Upper lobe of left lung (tissue), 6 donors: Measurements from ENCODE around the gene RASEF. TPM values are rescaled to one million over a fixed set of nuclear protein-coding genes. Genes with fewer than 3 reads are reported as not detected.
A peak's percentile ranks its signal among the peaks of the same experiment; 100 is the strongest.

Experiments used
- ATAC-seq, 2 donors: fragments of 200-7000 bp; cut with Tn5 transposase; one replicate each; pipeline ENCODE4 v1.9.1; 2022; ENCODE audit warnings: mild to moderate bottlenecking in 2 of 2, moderate library complexity in 2 of 2; ENCODE audit not compliant: low FRiP score in 2 of 2
- DNase-seq, 2 donors: peaks; one replicate each; pipeline ENCODE4 v3.0.0-alpha.2; 2019 to 2020
- H3K27ac ChIP-seq, 4 donors: fragments of 200-600 bp; sonication (generic); one replicate each; pipeline ENCODE4 v1.5.1; 2016 to 2019
- H3K27me3 ChIP-seq, 4 donors: fragments of 200-600 bp; sonication (generic); one replicate each; pipeline ENCODE4 v1.5.1; 2017 to 2019
- H3K36me3 ChIP-seq, 4 donors: fragments of 200-600 bp; sonication (generic); one replicate each; pipeline ENCODE4 v1.5.1; 2016 to 2019
- H3K4me1 ChIP-seq, 4 donors: fragments of 200-600 bp; sonication (generic); one replicate each; pipeline ENCODE4 v1.5.1; 2018 to 2019
- H3K4me3 ChIP-seq, 4 donors: fragments of 200-600 bp; sonication (generic); one replicate each; pipeline ENCODE4 v1.5.1; 2017 to 2019; ENCODE audit warnings: mild to moderate bottlenecking in 2 of 4, moderate library complexity in 1 of 4
- H3K9me3 ChIP-seq, 4 donors: fragments of 200-600 bp; sonication (generic); one replicate each; pipeline ENCODE4 v1.5.1; 2018 to 2019
- CTCF ChIP-seq, 6 experiments: fragments of 450-650 bp in 4 of 6; fragments of 200-600 bp in 2 of 6; sonication (generic) in 2 of 6; IDR thresholded peaks; one replicate each; pipeline ENCODE4 v1.5.1; 2016 to 2019; ENCODE audit warnings: antibody characterized with exemption in 6 of 6
- EP300 ChIP-seq, 4 donors: sonication (generic); formaldehyde crosslinking; IDR thresholded peaks; one replicate each; pipeline ENCODE4 v1.5.1; 2017; ENCODE audit warnings: antibody characterized with exemption in 4 of 4, control low read depth in 2 of 4
- POLR2A ChIP-seq, 4 donors: fragments of 450-650 bp; IDR thresholded peaks; one replicate each; pipeline ENCODE4 v1.5.1; 2016 to 2017; ENCODE audit warnings: antibody characterized with exemption in 4 of 4, mild to moderate bottlenecking in 2 of 4
- POLR2AphosphoS5 ChIP-seq, 2 donors: sonication (generic); formaldehyde crosslinking; IDR thresholded peaks; one replicate each; pipeline ENCODE4 v1.5.1; 2017; ENCODE audit warnings: antibody characterized with exemption in 2 of 2
- WGBS, 2 donors: methylation state at CpG; one replicate each; pipeline ENCODE4 v1.1.5; 2017 to 2018; 5-methylcytosine and 5-hydroxymethylcytosine counted together
- total RNA-seq, 6 donors: library from RNA; depleted of rRNA in 4 of 6; stranded (reverse); fragments of >200 nt in 4 of 6; gene quantifications; one replicate each; pipeline versions ENCODE4 v1.1.0 to v1.2.1, GENCODE V29; 2016 to 2021
- donor health status: DM: no; HTN: no; CAD: no; lungs with moderate emphysema.
- donor health status: DM: no; HTN: yes; CAD: no; lungs with severe emphysema.

Gene RASEF
- total RNA-seq, 6 donors from 2014 or later: 14.5 to 90.0 (median 18.0) TPM

GRCh38 chr9:83034587-83034986 is 28.4 kb downstream of the RASEF start:
- no peaks in the 10 kb centered on the region for H3K9me3 ChIP-seq
- DNase-seq: no peak
- 47 to 73% methylated on average over 1 of the region's 1 CpG for WGBS, 2 donors
- no peaks in the 10 kb centered on the region for H3K4me1 ChIP-seq
- no peaks in the 10 kb centered on the region for H3K27me3 ChIP-seq
- H3K4me3 ChIP-seq: no peak overlapping the region
- no peak for ATAC-seq
- TF ChIP-seq EP300 (IDR thresholded peaks at IDR 0.05) (no peak), POLR2AphosphoS5 (IDR thresholded peaks at IDR 0.05) (no peak), CTCF (IDR thresholded peaks at IDR 0.05) (no peak), POLR2A (IDR thresholded peaks at IDR 0.05) (no peak)
- H3K27ac ChIP-seq: no peak overlapping the region
- no peaks in the 10 kb centered on the region for H3K36me3 ChIP-seq

GRCh38 chr9:83034026-83034425 is 28.9 kb downstream of the RASEF start:
- Histone ChIP-seq H3K36me3 (no peaks in the 10 kb centered on the region), H3K4me3 (no peak overlapping the region), H3K4me1 (no peaks in the 10 kb centered on the region), H3K27me3 (no peaks in the 10 kb centered on the region), H3K27ac (no peak overlapping the region), H3K9me3 (no peaks in the 10 kb centered on the region)
- DNase-seq (no peak), ATAC-seq (no peak)
- 56 to 81% methylated on average over 1 of the region's 1 CpG for WGBS, 2 donors
- no peak for TF ChIP-seq POLR2A (IDR thresholded peaks at IDR 0.05)
- TF ChIP-seq POLR2AphosphoS5 (IDR thresholded peaks at IDR 0.05): no peak
- no peak for TF ChIP-seq EP300 (IDR thresholded peaks at IDR 0.05)
- TF ChIP-seq CTCF (IDR thresholded peaks at IDR 0.05): no peak

DNA sequence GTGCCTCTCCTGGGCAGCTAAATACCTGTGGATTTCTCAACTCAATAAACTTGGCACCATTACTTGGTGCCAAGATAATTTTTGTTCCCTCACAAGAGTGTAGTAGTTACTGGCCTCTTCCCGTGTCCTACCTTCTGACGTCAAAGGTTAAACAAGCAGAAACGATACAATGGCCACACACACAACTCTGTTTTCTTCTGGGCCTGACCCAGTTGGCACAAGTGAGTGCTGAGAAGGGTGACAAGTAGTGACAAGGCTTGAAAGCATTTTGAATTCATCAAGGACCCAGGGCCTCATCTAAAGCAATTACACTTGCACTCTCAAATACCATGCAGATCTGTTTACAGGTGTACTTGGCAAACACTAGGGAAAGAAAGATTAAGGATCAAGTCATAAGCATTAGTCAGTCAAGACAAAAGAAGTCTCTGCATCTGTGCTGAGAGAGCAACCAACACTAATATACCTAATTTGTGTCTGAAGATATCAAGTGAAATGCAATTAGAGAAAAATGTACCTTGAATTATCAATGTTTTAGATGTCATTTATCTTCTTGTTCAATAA is 30.8 kb downstream of the RASEF start:
- 41 to 49% methylated on average over 3 of the region's 3 CpGs for WGBS, 2 donors
- Histone ChIP-seq H3K9me3 (no peaks in the 10 kb centered on the region), H3K27me3 (no peaks in the 10 kb centered on the region), H3K36me3 (no peaks in the 10 kb centered on the region), H3K4me1 (no peaks in the 10 kb centered on the region), H3K27ac (no peak overlapping the region), H3K4me3 (no peak overlapping the region)
- ATAC-seq (peak; percentile 43 to 78), DNase-seq (peak in 1 of 2 donors; percentile 32)
- TF ChIP-seq CTCF (IDR thresholded peaks at IDR 0.05) (no peak), POLR2AphosphoS5 (IDR thresholded peaks at IDR 0.05) (peak in 1 of 2 donors; percentile 34)

- no peak overlapping the region for H3K27ac ChIP-seq
- 63 to 65% methylated on average over 6 of the region's 6 CpGs for WGBS, 2 donors
- H3K4me1 ChIP-seq: no peaks in the 10 kb centered on the region
- no peaks in the 10 kb centered on the region for H3K9me3 ChIP-seq
- no peaks in the 10 kb centered on the region for H3K27me3 ChIP-seq
- ATAC-seq (no peak), DNase-seq (no peak)
- no peaks in the 10 kb centered on the region for H3K36me3 ChIP-seq
- TF ChIP-seq POLR2AphosphoS5 (IDR thresholded peaks at IDR 0.05) (no peak), EP300 (IDR thresholded peaks at IDR 0.05) (no peak), CTCF (IDR thresholded peaks at IDR 0.05) (no peak), POLR2A (IDR thresholded peaks at IDR 0.05) (no peak)
- H3K4me3 ChIP-seq: no peak overlapping the region
Measured at GRCh38 chr9:83030391-83031107, 32.4 kb downstream of the RASEF start.
